Right ventricle myocardium inferior (tissue), 1 donor: ENCODE measurements around the gene PRKCB. TPM values are rescaled to one million over a fixed set of nuclear protein-coding genes. Genes with fewer than 3 reads are reported as not detected.
"Not testable (repeated sequence)": the region's sequence is repeated elsewhere in the genome, so short reads cannot be mapped to it uniquely, and the experiment has no call there.

ENCODE experiments used
- ATAC-seq: fragments of 200-7000 bp; cut with Tn5 transposase; one replicate; pipeline ENCODE4 v1.9.1; 2020; ENCODE audit warnings: mild to moderate bottlenecking, moderate library complexity
- DNase-seq: peaks from one replicate; pipeline ENCODE4 v3.0.0; 2021; ENCODE audit errors: missing footprints
- intact Hi-C: fragments of 100-400 bp; cut with DNase I; formaldehyde crosslinking; loops from one replicate; pipeline ENCODE4 v1.11.0; 2022
- total RNA-seq: library from RNA; stranded (reverse); fragmentation: NEBNext Ultra II Directional; extraction: Animal tissue kit (Norgen Biotek cat#: 25700); gene quantifications from one replicate; pipeline ENCODE4 v1.2.1, GENCODE V29; 2021
- donor health status: DM: no; HTN: yes; CAD: no; lungs with severe emphysema.

Gene PRKCB
- total RNA-seq, 1 donor from 2014 or later: 2.2 TPM

DNA sequence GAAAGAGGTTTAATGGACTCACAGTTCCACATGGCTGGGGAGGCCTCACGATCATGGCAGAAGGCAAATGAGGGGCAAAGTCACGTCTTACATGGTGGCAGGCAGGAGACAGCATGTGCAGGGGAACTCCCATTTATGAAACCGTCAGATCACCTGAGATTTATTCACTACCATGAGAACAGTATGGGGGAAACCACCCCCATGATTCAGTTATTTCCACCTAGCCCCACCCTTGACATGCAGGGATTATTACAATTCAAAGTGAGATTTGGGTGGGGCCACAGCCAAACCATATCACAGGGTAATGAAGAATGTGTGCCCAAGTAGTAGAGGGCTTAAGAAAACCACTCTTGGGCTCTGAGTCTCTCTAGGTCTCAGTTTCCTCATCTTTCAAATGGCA is 85.1 kb downstream of the PRKCB start:
- no peak for DNase-seq
- no peak for ATAC-seq
- intact Hi-C loops: no loop called here

- DNase-seq (no peak), ATAC-seq (no peak)
Observed at GRCh38 chr16:23922406-23922805, 86.6 kb downstream of the PRKCB start.

DNA sequence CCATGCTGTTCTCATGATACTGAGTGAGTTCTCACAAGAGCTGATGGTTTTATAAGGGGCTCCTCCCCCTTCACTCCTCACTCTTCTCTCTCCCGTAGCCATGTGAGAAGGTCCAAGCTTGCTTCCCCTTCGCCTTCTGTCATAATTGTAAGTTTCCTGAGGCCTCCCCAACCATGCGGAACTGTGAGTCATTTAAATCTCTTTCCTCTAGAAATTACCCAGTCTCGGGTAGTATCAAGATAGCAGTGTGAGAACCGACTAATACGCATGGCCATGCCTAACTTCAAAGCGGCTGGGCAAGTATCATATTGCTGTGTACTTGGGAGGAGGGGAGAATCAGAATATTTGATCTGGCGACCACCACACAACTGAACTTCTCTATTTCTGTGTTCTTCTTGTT is 88.3 kb downstream of the PRKCB start:
- ATAC-seq (no peak), DNase-seq (no peak)
- intact Hi-C loops: no loop called here

More at GRCh38 chr16:23922406-23922805, 86.6 kb downstream of the PRKCB start:
- intact Hi-C loops: no loop called here

GRCh38 chr16:23927796-23928195 is 92.0 kb downstream of the PRKCB start:
- intact Hi-C loops: no loop called here
- ATAC-seq (no peak), DNase-seq (no peak)

GRCh38 chr16:23929237-23929636 is 93.5 kb downstream of the PRKCB start:
- DNase-seq: no peak
- intact Hi-C loops: no loop called here
- no peak for ATAC-seq

- DNase-seq: no peak
- no peak for ATAC-seq
- intact Hi-C loops: no loop called here
Observed at GRCh38 chr16:23929856-23930255, 94.1 kb downstream of the PRKCB start.

DNA sequence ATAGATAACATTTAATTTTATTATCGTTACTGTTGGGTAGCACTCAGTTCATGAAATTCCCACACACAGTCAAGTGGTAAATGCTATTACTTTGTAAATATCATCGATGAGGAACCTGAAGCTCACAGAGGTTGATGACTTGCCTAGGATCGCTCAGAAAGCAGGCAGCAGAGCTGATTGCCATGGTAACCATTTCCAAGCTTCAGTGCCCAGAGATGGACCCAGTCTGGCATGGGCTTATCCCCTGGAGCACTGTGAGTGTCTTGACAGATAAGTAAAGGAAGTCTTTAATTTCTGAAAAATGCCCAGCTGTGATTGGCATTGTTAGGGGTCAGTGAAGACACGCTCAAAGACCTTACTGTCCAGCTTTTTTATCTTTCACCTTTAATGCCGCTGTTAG is 95.0 kb downstream of the PRKCB start:
- ATAC-seq (no peak), DNase-seq (no peak)
- intact Hi-C loops: no loop called here

DNA sequence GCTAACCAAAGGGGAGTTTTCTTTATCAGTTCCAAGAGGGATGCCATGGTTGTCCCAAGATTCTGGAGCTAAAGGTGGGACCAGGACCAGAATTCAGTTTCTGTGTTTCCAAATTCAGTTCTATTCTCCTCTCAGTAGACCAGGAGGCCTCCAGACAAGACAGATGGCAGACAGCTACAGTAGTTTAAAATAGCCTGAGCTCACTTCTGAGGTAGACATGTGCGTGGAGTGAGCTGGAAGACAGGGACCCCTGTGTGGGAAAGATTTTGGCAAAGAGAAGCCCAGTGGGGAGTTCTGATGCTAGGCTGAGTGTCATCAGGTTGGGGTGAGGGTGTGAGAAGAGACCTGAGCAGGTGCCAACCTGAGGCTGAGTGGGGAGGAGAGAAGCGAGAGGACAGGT is 95.4 kb downstream of the PRKCB start:
- DNase-seq: no peak
- intact Hi-C loops: no loop called here

GRCh38 chr16:23933650-23934049 is 97.9 kb downstream of the PRKCB start:
- intact Hi-C loops, DNase-seq, ATAC-seq: not testable (repeated sequence)

More for the DNA sequence above, 95.4 kb downstream of the PRKCB start:
- ATAC-seq: no peak

DNA sequence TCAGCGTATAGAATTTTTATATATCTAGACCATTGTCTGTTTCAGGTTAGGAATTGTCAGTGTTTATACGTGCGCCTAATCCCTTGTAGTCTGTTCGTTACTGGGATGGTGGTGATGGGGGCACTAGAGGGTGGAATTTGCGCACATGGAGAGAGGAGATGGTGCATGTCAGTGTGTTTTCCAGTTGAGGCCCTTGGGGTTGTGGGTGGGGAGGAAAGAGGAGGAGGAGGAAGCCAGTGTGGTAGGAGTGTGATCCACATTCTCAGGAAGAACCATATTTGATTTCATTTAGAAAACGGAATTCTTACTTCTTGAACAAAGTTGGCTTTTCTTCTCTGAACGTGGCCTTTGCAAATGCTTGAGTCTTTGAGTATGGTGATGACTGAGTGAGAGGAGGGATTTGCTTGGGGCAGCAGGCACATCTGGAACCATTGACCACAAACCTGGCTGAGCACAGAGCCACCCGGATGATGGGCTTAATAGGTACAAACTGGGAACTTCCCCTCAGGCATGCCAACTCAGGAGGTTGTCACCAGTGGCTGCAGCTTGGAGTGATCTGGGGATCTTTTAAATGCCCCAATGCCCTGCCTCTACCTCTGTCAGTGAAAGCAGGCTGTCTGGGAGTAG is 98.9 kb downstream of the PRKCB start:
- ATAC-seq (no peak), DNase-seq (no peak)
- intact Hi-C loops: no loop called here

DNA sequence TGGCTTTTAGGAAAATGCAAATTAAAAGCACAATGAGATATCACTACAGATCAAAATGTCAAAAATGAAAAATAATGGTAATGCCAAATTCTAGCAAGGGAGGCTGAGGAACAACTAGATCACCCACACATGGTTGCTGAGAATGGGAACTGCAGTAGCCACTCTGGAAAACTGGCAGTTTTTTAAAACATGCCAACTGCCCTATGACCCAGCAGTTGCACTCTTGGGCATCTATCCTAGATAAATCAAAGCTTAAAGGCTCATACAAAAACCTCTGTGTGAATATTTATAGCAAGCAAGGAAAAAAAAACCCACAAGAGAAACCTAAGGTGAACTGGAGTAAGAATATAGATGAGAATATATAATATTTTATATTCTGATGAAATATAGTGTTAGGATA is 104.3 kb downstream of the PRKCB start:
- no peak for ATAC-seq

GRCh38 chr16:23941025-23941424 is 105.2 kb downstream of the PRKCB start:
- no peak for ATAC-seq
- no peak for DNase-seq
- intact Hi-C loops: no loop called here

More for the DNA sequence above, 104.3 kb downstream of the PRKCB start:
- no peak for DNase-seq
- intact Hi-C loops: no loop called here

DNA sequence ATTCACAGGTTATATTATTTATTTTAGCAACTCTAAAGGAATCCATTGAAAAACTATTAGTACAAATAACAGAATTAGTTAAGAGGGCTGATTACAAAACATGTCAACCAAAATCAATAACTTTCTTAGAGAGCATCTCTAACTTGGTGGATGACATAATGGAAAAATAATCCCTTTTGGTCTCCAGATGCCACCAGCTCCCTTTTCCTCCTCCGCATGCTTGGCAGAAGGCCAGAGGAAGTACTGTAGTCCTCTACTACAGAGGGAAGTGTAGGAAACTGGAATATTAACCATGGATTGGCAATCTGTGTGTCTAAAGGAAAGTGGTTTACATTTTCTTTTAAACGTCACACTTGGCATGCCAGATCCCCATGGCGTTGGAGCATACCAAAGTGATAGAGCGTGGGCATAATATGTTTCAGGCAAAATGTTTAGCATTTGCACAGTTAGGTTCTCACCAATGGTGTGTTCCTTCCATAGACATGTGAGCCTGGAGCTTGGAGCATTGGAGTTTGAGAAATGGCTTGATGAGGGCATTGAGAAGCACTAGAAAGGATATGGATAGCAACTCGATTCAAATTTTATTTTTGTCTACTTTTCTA is 106.3 kb downstream of the PRKCB start:
- intact Hi-C loops: no loop called here
- no peak for DNase-seq
- no peak for ATAC-seq

GRCh38 chr16:23943604-23944003 is 107.8 kb downstream of the PRKCB start:
- intact Hi-C loops: no loop called here
- no peak for ATAC-seq
- DNase-seq: no peak

DNA sequence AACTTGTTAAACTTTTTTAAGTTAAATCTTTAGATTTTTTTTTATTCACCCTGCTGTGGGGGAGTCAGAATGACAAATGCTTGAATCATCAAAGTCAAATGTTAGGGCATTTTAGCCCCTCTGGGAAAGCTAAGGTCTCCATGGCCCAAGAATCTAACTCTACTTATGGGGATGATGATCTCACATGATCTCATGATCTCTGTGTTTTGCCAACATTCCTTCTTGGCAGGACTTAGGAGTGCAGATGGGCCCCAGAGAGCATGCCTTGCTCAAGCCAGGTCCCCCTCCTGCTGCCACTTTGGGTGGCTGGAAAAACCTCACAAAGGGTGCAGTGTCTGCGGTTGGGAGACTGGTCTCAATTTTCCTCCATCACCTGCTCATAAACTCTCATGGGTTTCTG is 108.6 kb downstream of the PRKCB start:
- intact Hi-C loops: no loop called here
- DNase-seq (no peak), ATAC-seq (no peak)

DNA sequence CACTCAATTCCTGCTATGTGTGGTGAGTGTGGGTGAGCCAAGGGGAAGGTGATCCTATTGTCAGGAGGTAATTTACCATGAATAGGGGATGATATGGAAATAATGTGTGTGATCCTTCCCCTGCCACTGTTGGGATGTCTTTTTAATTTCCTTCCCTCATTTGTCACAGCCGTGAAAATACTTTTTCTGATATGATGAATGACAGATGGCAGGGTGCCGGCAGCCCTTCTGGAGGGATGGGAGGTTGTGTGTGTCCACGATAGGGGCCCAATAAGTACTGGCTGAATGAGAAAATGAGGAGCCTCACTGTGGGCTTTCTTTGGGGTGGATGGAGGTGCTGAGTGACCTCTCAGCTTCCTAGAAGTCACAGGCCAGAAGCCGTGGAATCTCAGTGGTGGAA is 109.5 kb downstream of the PRKCB start:
- intact Hi-C loops: no loop called here

DNA sequence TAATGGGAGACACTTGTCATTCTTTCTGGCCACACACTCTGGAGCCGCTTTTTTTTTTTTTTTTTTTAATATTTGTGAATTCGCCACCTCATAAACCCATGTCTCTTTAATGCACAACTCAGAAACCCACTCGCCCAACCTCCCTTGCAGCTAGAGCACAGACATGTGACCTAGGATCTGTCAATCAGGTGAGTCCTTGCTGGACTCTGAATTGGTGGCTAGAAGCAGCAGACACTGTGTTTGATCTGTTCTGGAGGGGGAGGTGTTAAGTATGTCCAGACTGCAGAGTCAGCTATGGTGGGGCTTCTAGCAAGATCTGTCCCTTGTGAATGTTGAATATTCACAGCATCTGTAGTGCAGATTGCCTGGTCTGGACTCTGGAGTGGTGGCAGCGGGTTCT is 112.1 kb downstream of the PRKCB start:
- no peak for ATAC-seq
- intact Hi-C loops: no loop called here
- no peak for DNase-seq

More for the DNA sequence above, 109.5 kb downstream of the PRKCB start:
- no peak for DNase-seq
- ATAC-seq: no peak

- DNase-seq (no peak), ATAC-seq (no peak)
- intact Hi-C loops: no loop called here
Observed at GRCh38 chr16:23948949-23949411, 113.2 kb downstream of the PRKCB start.

- no peak for ATAC-seq
- DNase-seq: peak; percentile 77
- intact Hi-C loops: no loop called here
Observed at GRCh38 chr16:23949630-23950290, 114.0 kb downstream of the PRKCB start.

DNA sequence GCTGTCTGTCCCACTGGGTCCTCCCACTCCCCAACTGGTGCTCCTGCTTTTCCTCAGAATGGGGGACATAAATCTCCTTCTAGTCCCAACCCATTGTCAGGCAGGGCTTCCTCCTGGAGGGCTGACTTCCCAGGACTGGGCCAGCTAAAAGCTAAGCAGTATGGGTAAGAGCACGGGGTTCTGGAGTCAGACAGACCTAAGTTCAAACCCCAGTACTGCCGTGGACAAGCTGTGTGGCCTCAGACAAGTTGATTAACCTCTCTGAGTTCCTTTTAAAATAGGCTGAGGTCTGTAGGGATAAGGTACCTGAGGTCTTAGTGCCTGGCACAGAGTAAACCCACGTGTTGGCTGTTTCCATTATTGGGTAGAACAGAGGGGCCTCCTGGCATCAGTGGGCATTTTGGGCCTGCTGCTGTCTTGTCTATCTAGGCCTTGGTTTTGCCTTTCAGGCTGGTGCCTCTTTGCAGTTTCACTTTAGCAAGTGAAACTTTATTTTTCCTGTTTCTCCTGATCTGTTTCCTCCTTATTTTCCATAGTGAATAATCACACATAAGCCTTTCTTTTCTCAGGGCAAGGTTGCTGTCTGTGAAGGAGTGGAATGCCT is 114.6 kb downstream of the PRKCB start:
- DNase-seq (no peak), ATAC-seq (no peak)

More for the DNA sequence above, 114.6 kb downstream of the PRKCB start:
- intact Hi-C loops: no loop called here
